Choroid plexus epithelial cell (primary cell): Measurements from ENCODE around the gene MLPH.
A peak's percentile ranks its signal among the peaks of the same experiment; 100 is the strongest.

Experiments used
- DNase-seq: peaks from one replicate; pipeline ENCODE4 v3.0.0-alpha.2; 2010; ENCODE audit warnings: low read depth
- H3K4me3 ChIP-seq: 2 replicates; pipeline ENCODE4 v1.5.1; 2011; ENCODE audit warnings: low read depth, mild to moderate bottlenecking, control low read depth, low read length, moderate library complexity
- TF ChIP-seq, protein P1 (sequence below): conservative IDR thresholded peaks from 2 replicates; pipeline ENCODE4 v1.5.1; 2011; ENCODE audit warnings: low read depth, mild to moderate bottlenecking, control low read depth, inconsistent platforms, low read length, moderate library complexity

MLPH gene

GRCh38 chr2:237558961-237559641 lies 72.0 kb downstream of the MLPH start:
- no peak overlapping the region for H3K4me3 ChIP-seq
- TF ChIP-seq, protein P1, sequence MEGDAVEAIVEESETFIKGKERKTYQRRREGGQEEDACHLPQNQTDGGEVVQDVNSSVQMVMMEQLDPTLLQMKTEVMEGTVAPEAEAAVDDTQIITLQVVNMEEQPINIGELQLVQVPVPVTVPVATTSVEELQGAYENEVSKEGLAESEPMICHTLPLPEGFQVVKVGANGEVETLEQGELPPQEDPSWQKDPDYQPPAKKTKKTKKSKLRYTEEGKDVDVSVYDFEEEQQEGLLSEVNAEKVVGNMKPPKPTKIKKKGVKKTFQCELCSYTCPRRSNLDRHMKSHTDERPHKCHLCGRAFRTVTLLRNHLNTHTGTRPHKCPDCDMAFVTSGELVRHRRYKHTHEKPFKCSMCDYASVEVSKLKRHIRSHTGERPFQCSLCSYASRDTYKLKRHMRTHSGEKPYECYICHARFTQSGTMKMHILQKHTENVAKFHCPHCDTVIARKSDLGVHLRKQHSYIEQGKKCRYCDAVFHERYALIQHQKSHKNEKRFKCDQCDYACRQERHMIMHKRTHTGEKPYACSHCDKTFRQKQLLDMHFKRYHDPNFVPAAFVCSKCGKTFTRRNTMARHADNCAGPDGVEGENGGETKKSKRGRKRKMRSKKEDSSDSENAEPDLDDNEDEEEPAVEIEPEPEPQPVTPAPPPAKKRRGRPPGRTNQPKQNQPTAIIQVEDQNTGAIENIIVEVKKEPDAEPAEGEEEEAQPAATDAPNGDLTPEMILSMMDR = no peak
- peak; percentile 64 for DNase-seq

DNA sequence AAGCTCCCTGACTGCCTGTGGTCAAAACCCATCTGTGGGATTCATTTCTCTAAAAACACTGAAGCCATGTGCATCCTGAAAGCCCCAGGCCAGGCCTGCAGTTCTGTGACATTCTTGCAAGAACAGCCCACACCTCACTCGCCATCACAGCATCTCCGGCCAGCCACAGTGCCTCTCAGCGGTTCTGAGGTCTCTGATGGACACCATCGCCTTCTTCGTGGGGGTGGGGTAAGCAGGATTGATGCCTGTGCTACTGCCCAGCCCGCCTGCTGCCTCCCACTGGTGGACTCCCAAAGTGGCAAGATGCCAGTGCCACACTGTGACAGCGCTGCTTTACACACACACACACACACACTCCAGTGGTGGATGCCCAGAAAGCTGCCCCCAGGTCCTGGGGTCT lies 74.2 kb downstream of the MLPH start:
- TF ChIP-seq, protein P1 = no peak
- DNase-seq = no peak

GRCh38 chr2:237563816-237564215 lies 76.8 kb downstream of the MLPH start:
- DNase-seq = peak; percentile 50
- TF ChIP-seq, protein P1 = no peak
- no peak overlapping the region for H3K4me3 ChIP-seq

More for the DNA sequence above, 74.2 kb downstream of the MLPH start:
- H3K4me3 ChIP-seq = no peak overlapping the region

GRCh38 chr2:237564526-237565131 lies 77.6 kb downstream of the MLPH start:
- TF ChIP-seq, protein P1 = no peak
- H3K4me3 ChIP-seq = no peak overlapping the region
- DNase-seq = no peak

DNA sequence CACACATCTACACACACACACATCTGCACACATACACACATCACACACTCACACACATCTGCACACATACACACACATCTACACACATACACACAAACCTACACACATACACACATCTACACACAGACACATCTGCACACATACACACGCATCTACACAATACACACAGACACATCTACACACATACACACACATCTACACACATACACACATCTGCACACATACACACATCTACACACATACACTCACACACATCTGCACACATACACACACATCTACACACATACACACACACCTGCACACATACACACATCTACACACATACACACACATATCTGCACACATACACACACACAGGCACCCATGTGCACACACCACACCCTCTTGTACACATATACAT lies 78.9 kb downstream of the MLPH start:
- TF ChIP-seq, protein P1 = no peak
- DNase-seq = no peak
- H3K4me3 ChIP-seq = no peak overlapping the region

- no peak for DNase-seq
- no peak within 1 kb of the TSS for H3K4me3 ChIP-seq
Measured at GRCh38 chr2:237566401-237567235, 79.6 kb downstream of the MLPH start, which contains the start of gene PRLH. PRLH (plus strand) TSS chr2:237566574; CDS start chr2:237566574, 0 bp downstream.

More at GRCh38 chr2:237566401-237567235, 79.6 kb downstream of the MLPH start, which contains the start of gene PRLH:
- TF ChIP-seq, protein P1 = no peak
